ENCODE data around the gene DIP2C.
"Not testable (repeated sequence)": the region's sequence is repeated elsewhere in the genome, so short reads cannot be mapped to it uniquely, and the experiment has no call there.

The DIP2C gene

GRCh38 chr10:637221-637620, 52.2 kb downstream of the DIP2C start:
- DNase-seq: no peak

- no peak for DNase-seq
Measured at GRCh38 chr10:636769-637168, 52.7 kb downstream of the DIP2C start.

GRCh38 chr10:636016-636730, 53.3 kb downstream of the DIP2C start:
- DNase-seq: no peak

- no peak for DNase-seq
Measured at GRCh38 chr10:635088-635861, 54.2 kb downstream of the DIP2C start.

GRCh38 chr10:634256-634655, 55.2 kb downstream of the DIP2C start:
- DNase-seq: no peak

GRCh38 chr10:633279-634245, 55.9 kb downstream of the DIP2C start:
- DNase-seq: no peak

- not testable (repeated sequence) for DNase-seq
Measured at GRCh38 chr10:632807-633177, 56.7 kb downstream of the DIP2C start.

GRCh38 chr10:632155-632806, 57.2 kb downstream of the DIP2C start:
- not testable (repeated sequence) for DNase-seq

GRCh38 chr10:631266-631665, 58.2 kb downstream of the DIP2C start:
- no peak for DNase-seq

- DNase-seq: no peak
Measured at GRCh38 chr10:630581-631073, 58.8 kb downstream of the DIP2C start.

GRCh38 chr10:629186-629998, 60.1 kb downstream of the DIP2C start:
- no peak for DNase-seq

- no peak for DNase-seq
Measured at GRCh38 chr10:628386-629045, 61.0 kb downstream of the DIP2C start.

GRCh38 chr10:627032-627992, 62.2 kb downstream of the DIP2C start:
- DNase-seq: no peak

GRCh38 chr10:625751-626711, 63.4 kb downstream of the DIP2C start:
- DNase-seq: no peak

- DNase-seq: no peak
Measured at GRCh38 chr10:625333-625696, 64.2 kb downstream of the DIP2C start.

- DNase-seq: no peak
Measured at GRCh38 chr10:624605-625332, 64.7 kb downstream of the DIP2C start.

GRCh38 chr10:624312-624604, 65.2 kb downstream of the DIP2C start:
- no peak for DNase-seq

All from stimulated activated CD8-positive, alpha-beta memory T cell treated with anti-CD3 and anti-CD28 coated beads, Interleukin-4, amount 100 ng/mL, for 48 hours (primary cell).